Mesothelial cell of epicardium (in vitro differentiated cells): ENCODE data around the gene BEST4. TPM values are rescaled to one million over a fixed set of nuclear protein-coding genes. Genes with fewer than 3 reads are reported as not detected.

ENCODE experiments used
- DNase-seq, 2 experiments: peaks; one replicate each; pipeline ENCODE4 v3.0.0; 2021; ENCODE audit warnings: low spot score in 2 of 2; ENCODE audit not compliant: unreplicated experiment in 2 of 2
- H3K27ac Mint-ChIP-seq: 2 replicates; pipeline ENCODE4 v1.8.0; 2021; ENCODE audit warnings: mixed read lengths
- H3K27me3 Mint-ChIP-seq: 2 replicates; pipeline ENCODE4 v1.8.0; 2021; ENCODE audit warnings: low read depth, mixed read lengths
- H3K36me3 Mint-ChIP-seq: 2 replicates; pipeline ENCODE4 v1.8.0; 2021; ENCODE audit warnings: mixed read lengths
- H3K4me1 Mint-ChIP-seq: 2 replicates; pipeline ENCODE4 v1.8.0; 2021; ENCODE audit warnings: mixed read lengths
- H3K4me3 Mint-ChIP-seq: 2 replicates; pipeline ENCODE4 v1.8.0; 2021; ENCODE audit warnings: mild to moderate bottlenecking, moderate library complexity, mixed read lengths
- H3K9me3 Mint-ChIP-seq: 2 replicates; pipeline ENCODE4 v1.8.0; 2021; ENCODE audit warnings: mixed read lengths
- total RNA-seq: library from RNA; stranded (reverse); gene quantifications from 3 replicates; pipeline ENCODE4 v1.2.1, GENCODE V29; 2021
- TF ChIP-seq, protein P1 (sequence below): fragments of 200-600 bp; sonication (generic); IDR thresholded peaks from one replicate; pipeline ENCODE4 v1.5.0; 2021; ENCODE audit warnings: antibody characterized with exemption; ENCODE audit not compliant: unreplicated experiment

Gene BEST4
- total RNA-seq, 1 donor from 2014 or later, result 1.4 TPM

DNA sequence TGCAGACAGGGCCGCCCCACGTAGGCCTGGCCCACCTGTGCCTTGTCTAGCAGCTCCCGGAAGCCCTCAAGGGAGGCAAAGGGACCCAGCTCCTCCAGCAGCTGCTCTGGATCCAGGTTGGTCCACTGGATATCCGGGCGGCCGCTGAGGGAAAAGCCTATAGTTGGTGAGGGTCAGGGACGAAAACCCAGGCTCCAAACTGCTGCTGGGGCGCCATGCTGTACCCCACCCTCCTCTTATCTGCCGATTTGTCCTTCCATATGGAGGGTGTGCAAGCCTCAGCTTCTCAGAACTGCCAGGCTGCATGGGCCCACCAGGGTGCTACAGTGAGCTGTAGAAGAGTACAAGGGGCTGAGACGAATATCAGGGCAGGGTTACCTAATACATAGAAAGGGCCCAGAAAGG is 42.9 kb upstream of the BEST4 start:
- Mint-ChIP-seq H3K27ac (no peak overlapping the region), H3K4me1 (peaks cover 20% of the 10 kb centered on the region), H3K27me3 (no peaks in the 10 kb centered on the region), H3K9me3 (no peaks in the 10 kb centered on the region), H3K4me3 (no peak overlapping the region), H3K36me3 (no peaks in the 10 kb centered on the region)
- no peak for DNase-seq
- TF ChIP-seq, protein P1, sequence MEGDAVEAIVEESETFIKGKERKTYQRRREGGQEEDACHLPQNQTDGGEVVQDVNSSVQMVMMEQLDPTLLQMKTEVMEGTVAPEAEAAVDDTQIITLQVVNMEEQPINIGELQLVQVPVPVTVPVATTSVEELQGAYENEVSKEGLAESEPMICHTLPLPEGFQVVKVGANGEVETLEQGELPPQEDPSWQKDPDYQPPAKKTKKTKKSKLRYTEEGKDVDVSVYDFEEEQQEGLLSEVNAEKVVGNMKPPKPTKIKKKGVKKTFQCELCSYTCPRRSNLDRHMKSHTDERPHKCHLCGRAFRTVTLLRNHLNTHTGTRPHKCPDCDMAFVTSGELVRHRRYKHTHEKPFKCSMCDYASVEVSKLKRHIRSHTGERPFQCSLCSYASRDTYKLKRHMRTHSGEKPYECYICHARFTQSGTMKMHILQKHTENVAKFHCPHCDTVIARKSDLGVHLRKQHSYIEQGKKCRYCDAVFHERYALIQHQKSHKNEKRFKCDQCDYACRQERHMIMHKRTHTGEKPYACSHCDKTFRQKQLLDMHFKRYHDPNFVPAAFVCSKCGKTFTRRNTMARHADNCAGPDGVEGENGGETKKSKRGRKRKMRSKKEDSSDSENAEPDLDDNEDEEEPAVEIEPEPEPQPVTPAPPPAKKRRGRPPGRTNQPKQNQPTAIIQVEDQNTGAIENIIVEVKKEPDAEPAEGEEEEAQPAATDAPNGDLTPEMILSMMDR, result no peak

DNA sequence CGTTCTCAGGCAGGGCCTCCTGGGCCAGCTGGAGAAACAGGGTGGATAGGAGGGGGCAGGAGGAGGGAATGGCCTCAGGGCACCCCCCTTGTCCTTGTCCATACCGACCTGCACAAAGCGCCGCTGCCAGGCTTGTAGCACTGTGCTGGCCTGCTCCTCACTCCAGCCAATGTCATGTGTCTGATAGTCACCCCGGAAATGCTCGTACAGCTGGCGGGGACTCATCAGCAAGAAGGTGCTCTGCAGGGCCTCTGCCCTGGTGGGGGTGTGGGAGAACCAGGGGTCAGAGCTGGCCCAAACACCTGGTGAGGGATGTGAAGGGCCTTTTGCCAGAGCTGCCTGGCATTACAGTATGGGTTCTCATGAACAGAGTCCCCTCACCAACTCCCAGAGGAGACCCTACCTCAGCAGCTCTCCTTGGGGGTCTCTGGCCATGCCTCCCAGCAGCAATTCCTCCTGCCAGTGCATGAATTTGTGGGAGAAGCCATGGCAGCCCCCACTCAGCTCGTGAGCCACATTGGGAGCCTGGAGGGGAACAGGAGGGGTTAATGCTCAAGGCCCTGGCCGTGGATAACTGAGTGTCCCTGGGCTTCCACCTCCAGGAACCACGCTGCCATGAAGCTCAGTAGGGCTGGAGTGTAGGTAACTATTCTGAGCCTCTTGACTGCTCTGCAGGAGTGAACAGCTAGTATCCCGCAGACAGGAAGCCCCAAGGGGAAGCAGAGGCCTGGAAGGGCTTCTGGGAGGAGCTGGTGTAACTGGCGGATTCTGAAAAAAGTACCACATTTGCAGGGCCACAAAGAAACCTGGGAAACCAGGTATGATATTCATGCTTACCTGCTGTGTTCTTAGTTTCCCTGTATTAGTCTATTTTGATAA is 41.8 kb upstream of the BEST4 start:
- Mint-ChIP-seq H3K27me3 (no peaks in the 10 kb centered on the region), H3K27ac (no peak overlapping the region), H3K4me1 (peaks cover 19% of the 10 kb centered on the region), H3K36me3 (no peaks in the 10 kb centered on the region), H3K4me3 (no peak overlapping the region), H3K9me3 (no peaks in the 10 kb centered on the region)
- TF ChIP-seq, protein P1, result no peak
- no peak for DNase-seq

DNA sequence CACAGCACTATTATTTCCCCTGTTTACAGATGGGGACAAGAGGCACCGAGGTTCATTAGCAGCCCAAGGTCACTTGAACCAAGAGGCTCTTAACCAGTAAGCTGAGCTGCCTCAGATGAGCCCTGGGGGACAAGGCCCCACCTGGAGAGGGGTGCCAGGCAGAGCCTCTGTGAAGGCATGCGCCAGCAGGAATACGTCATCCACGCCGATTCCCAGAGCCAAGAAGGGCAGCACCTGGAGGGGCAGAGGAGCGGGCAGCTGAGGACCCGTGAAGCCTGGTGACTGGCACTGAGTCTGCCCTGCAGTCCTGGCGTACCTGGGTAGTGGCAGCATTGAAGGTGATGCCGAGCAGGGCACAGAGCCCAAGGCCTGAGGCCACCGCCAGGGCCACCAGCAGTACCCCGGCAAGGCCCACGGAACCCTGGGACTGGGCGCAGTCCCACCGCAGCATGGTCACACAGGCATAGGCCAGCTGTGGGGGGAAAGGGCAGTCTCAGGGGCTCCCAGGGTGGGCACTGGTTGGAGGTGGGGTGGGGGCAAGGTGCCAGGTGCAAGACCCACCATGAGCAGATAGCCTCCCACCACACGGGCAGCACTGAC is 41.0 kb upstream of the BEST4 start:
- no peak for DNase-seq
- no peaks in the 10 kb centered on the region for H3K36me3 Mint-ChIP-seq
- TF ChIP-seq, protein P1, result no peak
- H3K4me3 Mint-ChIP-seq, result no peak overlapping the region
- H3K9me3 Mint-ChIP-seq, result no peaks in the 10 kb centered on the region
- no peaks in the 10 kb centered on the region for H3K27me3 Mint-ChIP-seq
- H3K4me1 Mint-ChIP-seq, result peaks cover 19% of the 10 kb centered on the region
- no peak overlapping the region for H3K27ac Mint-ChIP-seq

DNA sequence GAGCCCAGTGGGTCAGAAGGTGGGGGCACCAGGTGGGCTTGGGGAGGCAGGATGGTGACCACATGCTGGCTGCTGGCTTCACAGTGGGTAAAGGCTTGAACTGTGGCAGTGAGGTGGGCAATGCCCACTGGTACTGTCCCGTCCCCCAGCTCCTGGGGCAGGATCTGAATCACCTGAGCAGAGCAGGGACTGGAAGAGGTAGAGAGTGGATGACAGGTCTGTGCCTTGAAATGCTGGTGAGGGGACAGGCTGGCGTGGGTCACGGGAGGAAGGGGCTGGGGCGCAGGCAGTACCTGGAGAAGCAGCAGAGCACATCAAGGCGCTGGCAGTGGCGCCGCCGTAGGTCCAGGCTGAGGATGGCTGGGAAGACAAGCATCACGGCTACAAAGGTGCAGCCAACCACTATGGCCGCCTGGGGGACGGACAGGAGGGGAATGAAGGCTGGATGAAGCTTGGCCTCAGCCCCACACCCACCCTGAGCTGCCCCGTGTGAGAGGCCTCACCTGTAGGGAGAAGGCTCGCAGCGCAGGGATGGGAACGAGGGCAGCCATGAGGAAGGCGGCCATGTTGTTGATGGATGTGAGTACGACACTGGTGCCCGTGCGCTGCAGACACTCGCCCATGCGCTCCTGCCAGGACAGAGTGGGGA is 40.2 kb upstream of the BEST4 start:
- Mint-ChIP-seq H3K9me3 (no peaks in the 10 kb centered on the region), H3K27ac (no peak overlapping the region), H3K36me3 (no peaks in the 10 kb centered on the region), H3K4me3 (no peak overlapping the region), H3K27me3 (no peaks in the 10 kb centered on the region), H3K4me1 (peaks cover 19% of the 10 kb centered on the region)
- TF ChIP-seq, protein P1, result no peak
- DNase-seq, result no peak

DNA sequence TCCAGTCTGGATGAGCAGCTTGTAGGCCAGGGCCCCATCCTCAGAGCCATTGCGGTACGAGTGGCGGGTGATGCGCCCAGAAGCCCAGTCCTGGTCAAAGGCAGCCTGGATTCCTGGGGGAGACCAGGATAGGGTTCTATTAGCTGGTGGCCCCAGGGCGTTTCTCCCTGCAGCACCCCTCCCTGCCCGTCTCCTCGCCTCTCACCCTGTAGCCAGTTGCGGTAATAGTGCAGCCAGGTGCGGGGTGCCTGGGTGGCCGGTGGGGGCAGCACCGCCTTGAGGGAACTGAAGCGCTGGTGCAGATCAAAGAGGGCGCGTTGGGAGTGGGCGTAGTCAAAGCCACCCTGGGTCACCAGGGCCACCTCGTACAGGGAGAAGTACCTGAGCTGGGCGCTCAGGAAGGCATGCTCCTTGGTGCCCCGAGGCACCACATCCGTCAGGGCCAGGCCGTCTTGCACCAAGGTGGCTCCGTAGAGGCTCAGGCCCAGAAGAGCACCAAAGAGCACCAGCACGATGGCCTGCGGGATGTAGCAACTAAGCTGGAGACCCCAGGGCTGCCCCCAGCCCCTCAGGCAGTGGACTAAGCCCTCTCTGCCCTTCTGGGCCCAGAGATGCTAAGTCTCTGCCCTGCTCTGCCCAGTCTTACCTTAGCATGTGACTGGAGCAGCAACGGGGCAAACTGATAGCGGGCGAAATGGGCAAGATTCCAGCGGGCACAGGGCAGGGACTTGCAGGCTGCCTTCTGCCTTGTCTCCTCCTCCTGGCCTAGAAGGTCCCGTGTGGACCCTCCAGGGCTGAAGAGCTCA is 39.4 kb upstream of the BEST4 start:
- no peaks in the 10 kb centered on the region for H3K9me3 Mint-ChIP-seq
- no peak overlapping the region for H3K4me3 Mint-ChIP-seq
- H3K27ac Mint-ChIP-seq, result no peak overlapping the region
- H3K4me1 Mint-ChIP-seq, result peaks cover 15% of the 10 kb centered on the region
- DNase-seq, result no peak
- H3K36me3 Mint-ChIP-seq, result no peaks in the 10 kb centered on the region
- H3K27me3 Mint-ChIP-seq, result no peaks in the 10 kb centered on the region
- TF ChIP-seq, protein P1, result no peak
